Suprapubic skin (tissue), 4 donors: Measurements from ENCODE around the gene ARHGAP5. TPM values are rescaled to one million over a fixed set of nuclear protein-coding genes. Genes with fewer than 3 reads are reported as not detected.

ENCODE experiments used
- DNase-seq, 2 donors: peaks; one replicate each; pipeline ENCODE4 v3.0.0-alpha.2; 2019; ENCODE audit warnings: low spot score in 2 of 2
- H3K27ac ChIP-seq: fragments of 200-600 bp; sonication (generic); one replicate; pipeline ENCODE4 v1.5.1; 2019
- H3K27me3 ChIP-seq: fragments of 200-600 bp; sonication (generic); one replicate; pipeline ENCODE4 v1.5.1; 2019
- H3K36me3 ChIP-seq: fragments of 200-600 bp; sonication (generic); one replicate; pipeline ENCODE4 v1.5.1; 2019
- H3K4me1 ChIP-seq: fragments of 200-600 bp; sonication (generic); one replicate; pipeline ENCODE4 v1.5.1; 2019
- H3K4me3 ChIP-seq: fragments of 200-600 bp; sonication (generic); one replicate; pipeline ENCODE4 v1.5.1; 2019; ENCODE audit warnings: mild to moderate bottlenecking
- H3K9me3 ChIP-seq: fragments of 200-600 bp; sonication (generic); one replicate; pipeline ENCODE4 v1.5.1; 2019
- CTCF ChIP-seq, 2 donors: fragments of 200-600 bp in 1 of 2; fragments of 450-650 bp in 1 of 2; sonication (generic) in 1 of 2; IDR thresholded peaks; one replicate each; pipeline ENCODE4 v1.5.1; 2016 to 2019; ENCODE audit warnings: antibody characterized with exemption in 2 of 2, mild to moderate bottlenecking in 1 of 2, moderate library complexity in 1 of 2
- EP300 ChIP-seq: sonication (generic); formaldehyde crosslinking; IDR thresholded peaks from one replicate; pipeline ENCODE4 v1.6.1; 2017; ENCODE audit warnings: antibody characterized with exemption
- POLR2A ChIP-seq, 2 donors: fragments of 450-650 bp; IDR thresholded peaks; one replicate each; pipeline ENCODE4 v1.6.1; 2017; ENCODE audit warnings: antibody characterized with exemption in 2 of 2, mild to moderate bottlenecking in 2 of 2, moderate library complexity in 2 of 2
- POLR2AphosphoS5 ChIP-seq, 3 donors: sonication (generic); formaldehyde crosslinking; IDR thresholded peaks; one replicate each; pipeline ENCODE4 v1.6.1; 2017; ENCODE audit warnings: antibody characterized with exemption in 3 of 3
- WGBS: methylation state at CpG from one replicate; pipeline ENCODE4 v1.1.5; 2018; 5-methylcytosine and 5-hydroxymethylcytosine counted together
- total RNA-seq, 4 donors: library from RNA; depleted of rRNA; stranded (reverse); fragments of >200 nt; gene quantifications; one replicate each; pipeline ENCODE4 v1.1.0, GENCODE V29; 2016

ARHGAP5 gene
- total RNA-seq, 4 donors from 2014 or later: 92.5 to 125 (median 109) TPM

- 0% methylated on average over 13 of the region's 46 CpGs for WGBS
- peak; percentile 82 to 86 for DNase-seq
Measured at GRCh38 chr14:32201193-32201815, 124.2 kb downstream of the ARHGAP5 start.

GRCh38 chr14:32201816-32202490 is 124.8 kb downstream of the ARHGAP5 start, which contains the start of gene RNU6-7:
TSS of gene RNU6-7 (plus strand) at chr14:32202045.
- no peak for DNase-seq
- H3K27ac ChIP-seq: peak within 1 kb of the TSS; percentile 87
- H3K4me3 ChIP-seq: peak within 1 kb of the TSS; percentile 78
- TF ChIP-seq CTCF (IDR thresholded peaks at IDR 0.05) (no peak), EP300 (no peak), POLR2A (IDR thresholded peaks at IDR 0.05) (no peak), POLR2AphosphoS5 (IDR thresholded peaks at IDR 0.05) (no peak)
- no peaks in the 10 kb centered on the region for H3K9me3 ChIP-seq
- WGBS: 2% methylated on average over 35 of the region's 40 CpGs
- H3K27me3 ChIP-seq: peaks cover 3% of the 10 kb centered on the region
- no peaks in the 10 kb centered on the region for H3K36me3 ChIP-seq
- H3K4me1 ChIP-seq: peaks cover 32% of the 10 kb centered on the region

More at GRCh38 chr14:32201193-32201815, 124.2 kb downstream of the ARHGAP5 start:
- Histone ChIP-seq H3K27ac (peak overlapping the region; percentile 87), H3K36me3 (no peaks in the 10 kb centered on the region), H3K9me3 (no peaks in the 10 kb centered on the region), H3K4me3 (peak overlapping the region; percentile 78), H3K4me1 (peaks cover 32% of the 10 kb centered on the region), H3K27me3 (peaks cover 3% of the 10 kb centered on the region)
- TF ChIP-seq CTCF (IDR thresholded peaks at IDR 0.05): no peak
- TF ChIP-seq POLR2AphosphoS5 (IDR thresholded peaks at IDR 0.05): no peak
- no peak for TF ChIP-seq EP300
- no peak for TF ChIP-seq POLR2A (IDR thresholded peaks at IDR 0.05)

GRCh38 chr14:32202491-32202997 is 125.4 kb downstream of the ARHGAP5 start:
- TF ChIP-seq CTCF (IDR thresholded peaks at IDR 0.05): no peak
- no peak for TF ChIP-seq POLR2A (IDR thresholded peaks at IDR 0.05)
- no peak for TF ChIP-seq POLR2AphosphoS5 (IDR thresholded peaks at IDR 0.05)
- TF ChIP-seq EP300: no peak
- DNase-seq: no peak
- Histone ChIP-seq H3K9me3 (no peaks in the 10 kb centered on the region), H3K27me3 (peaks cover 3% of the 10 kb centered on the region), H3K4me1 (peaks cover 32% of the 10 kb centered on the region), H3K36me3 (no peaks in the 10 kb centered on the region), H3K27ac (peak overlapping the region; percentile 87), H3K4me3 (peak overlapping the region; percentile 78)
- 1% methylated on average over 8 of the region's 8 CpGs for WGBS

- TF ChIP-seq POLR2AphosphoS5 (IDR thresholded peaks at IDR 0.05): no peak
- no peak for TF ChIP-seq CTCF (IDR thresholded peaks at IDR 0.05)
- no peak for TF ChIP-seq EP300
- under 1% methylated on average over 51 of the region's 57 CpGs for WGBS
- H3K9me3 ChIP-seq: no peaks in the 10 kb centered on the region
- H3K4me3 ChIP-seq: peak within 1 kb of the TSS; percentile 78
- peaks cover 32% of the 10 kb centered on the region for H3K4me1 ChIP-seq
- DNase-seq: peak; percentile 88 to 90
- H3K27me3 ChIP-seq: peaks cover 3% of the 10 kb centered on the region
- peak within 1 kb of the TSS; percentile 87 for H3K27ac ChIP-seq
- no peaks in the 10 kb centered on the region for H3K36me3 ChIP-seq
Measured at GRCh38 chr14:32202998-32203882, 126.1 kb downstream of the ARHGAP5 start, which contains the start of gene RNU6-8. TSS of gene RNU6-8 (minus strand) at chr14:32203269.
